Stimulated activated CD4-positive, alpha-beta T cell treated with anti-CD3 and anti-CD28 coated beads, Interleukin-1b, Interleukin-23, amount 100 ng/mL, for 48 hours (primary cell): ENCODE measurements around the gene OR1I1.

Experiments used
- DNase-seq: peaks from one replicate; pipeline ENCODE4 v3.0.0-alpha.2; 2020

OR1I1 gene

GRCh38 chr19:15120135-15121026 lies 38.4 kb downstream of the OR1I1 start:
- DNase-seq = no peak

GRCh38 chr19:15122331-15123030 lies 40.5 kb downstream of the OR1I1 start:
- DNase-seq = no peak

- no peak for DNase-seq
Measured at GRCh38 chr19:15123031-15123890, 41.2 kb downstream of the OR1I1 start.

GRCh38 chr19:15123900-15124299 lies 41.9 kb downstream of the OR1I1 start:
- DNase-seq = no peak

- no peak for DNase-seq
Measured at GRCh38 chr19:15124572-15125231, 42.7 kb downstream of the OR1I1 start.

GRCh38 chr19:15125232-15126067 lies 43.4 kb downstream of the OR1I1 start:
- DNase-seq = peak; percentile 99

- no peak for DNase-seq
Measured at GRCh38 chr19:15126131-15126910, 44.3 kb downstream of the OR1I1 start.

GRCh38 chr19:15128162-15128770 lies 46.3 kb downstream of the OR1I1 start:
- no peak for DNase-seq

- DNase-seq = peak; percentile 63
Measured at GRCh38 chr19:15129856-15130585, 48.0 kb downstream of the OR1I1 start.

GRCh38 chr19:15136234-15136954 lies 54.4 kb downstream of the OR1I1 start:
- no peak for DNase-seq

GRCh38 chr19:15137777-15138176 lies 55.8 kb downstream of the OR1I1 start:
- no peak for DNase-seq

- DNase-seq = no peak
Measured at GRCh38 chr19:15138427-15138826, 56.4 kb downstream of the OR1I1 start.

GRCh38 chr19:15141143-15141542 lies 59.1 kb downstream of the OR1I1 start:
- DNase-seq = no peak

- DNase-seq = no peak
Measured at GRCh38 chr19:15142313-15142712, 60.3 kb downstream of the OR1I1 start.
